Right lobe of liver (tissue), 6 donors: ENCODE results near the gene EPHA8. TPM values are rescaled to one million over a fixed set of nuclear protein-coding genes. Genes with fewer than 3 reads are reported as not detected.

Experiments
- ATAC-seq, 4 donors: fragments of 200-7000 bp; cut with Tn5 transposase; one replicate each; pipeline ENCODE4 v1.9.1; 2020; ENCODE audit warnings: mild to moderate bottlenecking in 4 of 4, moderate library complexity in 4 of 4
- DNase-seq, 3 donors: peaks; one replicate each; pipeline ENCODE4 v3.0.0-alpha.2; 2020
- H3K27ac ChIP-seq, 3 donors: fragments of 200-600 bp; one replicate each; pipeline ENCODE4 v1.8.0; 2022
- H3K27me3 ChIP-seq, 2 donors: fragments of 200-600 bp; one replicate each; pipeline ENCODE4 v1.8.0; 2022
- H3K36me3 ChIP-seq, 4 donors: fragments of 200-600 bp; sonication (generic) in 1 of 4; one replicate each; pipeline versions ENCODE4 v1.5.1 to v1.8.0; 2017 to 2022; ENCODE audit warnings: control low read depth in 1 of 4
- H3K4me1 ChIP-seq, 4 donors: fragments of 200-600 bp; sonication (generic) in 1 of 4; one replicate each; pipeline versions ENCODE4 v1.5.1 to v1.8.0; 2017 to 2022; ENCODE audit warnings: control low read depth in 1 of 4
- H3K4me3 ChIP-seq, 3 donors: fragments of 200-600 bp; one replicate each; pipeline ENCODE4 v1.8.0; 2022
- H3K9me3 ChIP-seq, 4 donors: fragments of 200-600 bp; sonication (generic) in 1 of 4; one replicate each; pipeline versions ENCODE4 v1.5.1 to v1.8.0; 2017 to 2022; ENCODE audit warnings: control low read depth in 1 of 4
- CTCF ChIP-seq, 4 donors: fragments of 200-600 bp in 3 of 4; fragments of 450-650 bp in 1 of 4; IDR thresholded peaks; one replicate each; pipeline versions ENCODE4 v1.5.1 to v1.8.0; 2016 to 2022; ENCODE audit warnings: antibody characterized with exemption in 4 of 4, mild to moderate bottlenecking in 2 of 4
- POLR2A ChIP-seq: fragments of 450-650 bp; IDR thresholded peaks from one replicate; pipeline ENCODE4 v1.6.1; 2017; ENCODE audit warnings: antibody characterized with exemption, mild to moderate bottlenecking
- WGBS: methylation state at CpG from one replicate; pipeline ENCODE4 v1.1.6; 2018; ENCODE audit warnings: low coverage, low lambda C conversion rate; ENCODE audit not compliant: insufficient coverage; ENCODE audit errors: missing lambda C conversion rate; 5-methylcytosine and 5-hydroxymethylcytosine counted together
- intact Hi-C, 2 donors: fragments of 100-400 bp; cut with DNase I; formaldehyde crosslinking; loops; one replicate each; pipeline versions ENCODE4 v1.11.2 to v1.14.1; 2022
- total RNA-seq, 6 experiments: library from RNA; depleted of rRNA in 2 of 6; stranded (reverse); fragments of >200 nt in 2 of 6; fragmentation: NEBNext Ultra II Directional in 3 of 6; extraction: Animal tissue kit (Norgen Biotek cat#: 25700) in 3 of 6; gene quantifications; one replicate each; pipeline versions ENCODE4 v1.1.0 to v1.2.4, GENCODE V29; 2016 to 2023
- donor health status: DM: no; HTN: yes; CAD: no.
- donor health status: DM: no; HTN: no; CAD: no.
- donor health status: DM: no; HTN: no; CAD: no.
- donor health status: DM: no; HTN: yes; CAD: no.
- donor health status: DM: no; HTN: yes; CAD: no.

Gene EPHA8
- total RNA-seq, 6 experiments from 2014 or later, result not detected

DNA sequence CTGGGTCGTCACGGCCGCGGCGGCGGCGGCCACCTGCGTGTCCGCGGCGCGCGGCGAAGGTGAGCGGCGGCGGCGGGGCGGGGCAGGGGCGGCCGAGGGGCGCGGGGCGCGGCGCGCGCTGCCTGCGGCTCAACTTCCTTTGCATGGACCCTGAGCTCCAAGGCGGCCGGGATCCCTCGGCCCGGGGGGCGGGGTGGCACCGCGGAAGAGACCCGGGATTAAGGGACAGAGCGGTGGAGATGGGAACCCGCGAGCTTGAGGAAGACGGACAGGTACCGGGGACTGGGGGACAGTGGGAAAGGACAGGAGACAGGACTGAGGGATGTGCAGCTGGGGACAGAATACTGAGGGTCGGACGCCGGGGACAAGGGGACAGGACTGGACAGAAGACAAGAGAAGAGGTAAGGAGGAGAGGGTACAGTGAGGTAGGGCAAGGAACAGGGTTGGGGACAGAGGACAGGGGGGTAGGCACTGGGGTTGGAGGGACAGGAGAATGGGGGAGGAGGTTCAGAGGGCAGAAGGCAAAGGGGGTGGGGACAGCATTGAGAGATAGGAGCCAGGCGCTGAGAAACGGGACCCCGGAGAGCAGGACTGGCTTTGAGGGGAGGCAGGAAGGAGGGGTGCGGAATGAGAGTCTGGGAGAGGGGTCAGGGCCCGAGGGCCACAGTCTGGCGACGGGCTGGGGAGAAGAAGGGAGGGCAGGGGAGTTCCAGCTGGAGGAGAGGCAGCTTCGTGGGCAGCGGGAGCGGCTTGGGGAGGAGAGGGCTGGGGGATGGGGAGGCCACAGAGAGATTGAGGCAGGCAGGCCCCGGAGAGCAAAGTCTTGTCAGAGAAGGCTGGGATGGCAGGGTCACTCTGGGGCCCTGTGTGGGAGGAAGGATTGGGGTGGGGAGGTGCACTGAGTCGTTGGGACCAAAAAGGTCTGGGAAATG, 648 bp downstream of the EPHA8 start:
- TF ChIP-seq POLR2A, result no peak
- TF ChIP-seq CTCF (IDR thresholded peaks at IDR 0.05), result no peak
- Histone ChIP-seq H3K27me3 (peaks cover 0 to 10% of the 10 kb centered on the region in 2 donors), H3K4me1 (no peaks in the 10 kb centered on the region), H3K9me3 (no peaks in the 10 kb centered on the region), H3K36me3 (no peaks in the 10 kb centered on the region), H3K27ac (no peak overlapping the region), H3K4me3 (no peak overlapping the region)
- 5% methylated on average over 28 of the region's 57 CpGs for WGBS
- intact Hi-C loops, result no loop called here
- no peak for DNase-seq
- no peak for ATAC-seq

GRCh38 chr1:22566161-22566560, 2.9 kb downstream of the EPHA8 start:
- Histone ChIP-seq H3K4me3 (no peak overlapping the region), H3K36me3 (no peaks in the 10 kb centered on the region), H3K9me3 (no peaks in the 10 kb centered on the region), H3K27me3 (peaks cover 0 to 10% of the 10 kb centered on the region in 2 donors), H3K27ac (no peak overlapping the region), H3K4me1 (no peaks in the 10 kb centered on the region)
- DNase-seq (no peak), ATAC-seq (no peak)
- intact Hi-C loops, result no loop called here
- no peak for TF ChIP-seq CTCF (IDR thresholded peaks at IDR 0.05)
- no peak for TF ChIP-seq POLR2A
- WGBS, result 47% methylated on average over 2 of the region's 14 CpGs

DNA sequence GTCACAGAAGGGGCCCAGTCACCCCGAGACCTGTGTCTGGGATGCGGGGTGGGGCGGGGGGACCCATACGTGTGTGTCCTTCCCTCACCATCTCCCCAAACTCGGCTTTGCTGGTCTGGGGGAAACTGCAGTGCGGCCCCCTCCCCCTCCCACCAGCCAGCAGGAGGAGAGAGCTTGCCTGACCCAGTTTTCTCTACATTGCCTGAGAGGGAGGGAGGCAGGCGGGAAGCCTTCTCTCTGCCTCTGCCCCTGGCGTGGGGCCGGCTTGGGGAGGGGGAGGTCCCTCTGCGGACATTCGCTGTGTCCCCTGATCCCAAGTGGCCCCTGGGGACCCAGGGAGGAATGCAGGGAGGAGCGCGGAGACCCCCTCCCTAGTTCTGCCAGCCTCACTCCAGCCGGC, 3.9 kb downstream of the EPHA8 start:
- WGBS, result 73% methylated on average over 3 of the region's 14 CpGs

DNA sequence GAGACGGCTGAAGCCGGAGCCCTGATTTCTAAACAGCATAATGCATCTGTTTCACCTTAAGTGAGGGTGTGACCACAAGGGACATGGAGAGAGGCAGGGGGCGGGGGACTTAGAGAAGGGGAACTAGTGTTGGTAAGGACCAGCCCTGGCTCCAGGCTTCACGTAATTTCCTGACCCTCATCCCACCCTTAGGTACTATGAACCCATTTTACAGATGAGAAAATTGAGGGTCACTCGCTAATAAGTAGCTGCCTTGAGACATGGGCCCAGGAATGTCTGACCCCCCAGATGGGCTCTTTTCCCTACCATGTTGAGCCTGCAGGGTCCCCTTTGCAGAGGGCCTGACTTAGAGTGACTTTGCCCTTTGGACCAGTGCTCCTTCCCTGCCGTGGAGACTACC, 4.7 kb downstream of the EPHA8 start:
- H3K27me3 ChIP-seq, result peaks cover 0 to 1% of the 10 kb centered on the region in 2 donors
- ATAC-seq (no peak), DNase-seq (no peak)
- H3K27ac ChIP-seq, result no peak overlapping the region
- intact Hi-C loops, result no loop called here
- H3K4me1 ChIP-seq, result no peaks in the 10 kb centered on the region
- H3K36me3 ChIP-seq, result no peaks in the 10 kb centered on the region
- whole genome bisulfite sequencing, result 64% methylated on average over 5 of the region's 6 CpGs
- no peak overlapping the region for H3K4me3 ChIP-seq
- TF ChIP-seq POLR2A (no peak), CTCF (IDR thresholded peaks at IDR 0.05) (no peak)
- no peaks in the 10 kb centered on the region for H3K9me3 ChIP-seq

More for the DNA sequence above, 3.9 kb downstream of the EPHA8 start:
- peaks cover 0 to 9% of the 10 kb centered on the region in 2 donors for H3K27me3 ChIP-seq
- no peaks in the 10 kb centered on the region for H3K4me1 ChIP-seq
- no peak overlapping the region for H3K27ac ChIP-seq
- no peaks in the 10 kb centered on the region for H3K36me3 ChIP-seq
- H3K4me3 ChIP-seq, result no peak overlapping the region
- intact Hi-C loops, result no loop called here
- DNase-seq (no peak), ATAC-seq (no peak)
- H3K9me3 ChIP-seq, result no peaks in the 10 kb centered on the region
- TF ChIP-seq CTCF (IDR thresholded peaks at IDR 0.05), result no peak
- TF ChIP-seq POLR2A, result no peak
